OCI-LY1 (cell line): ENCODE measurements around the gene LINC00237.

Experiments
- EZH2 ChIP-seq: fragments of 200-600 bp; sonication (generic), shearing (Covaris generic); IDR thresholded peaks from 2 replicates; pipeline ENCODE4 v1.8.0; 2017; ENCODE audit warnings: borderline replicate concordance, mixed run types, mild to moderate bottlenecking, antibody characterized with exemption, low read length, moderate library complexity, mixed read lengths
- TF ChIP-seq, protein P1 (sequence below): fragments of 200-600 bp; sonication (generic), shearing (Covaris generic); IDR thresholded peaks from 2 replicates; pipeline ENCODE4 v1.5.1; 2017; ENCODE audit warnings: mild to moderate bottlenecking, antibody characterized with exemption, low read length, moderate library complexity, mixed read lengths

- TF ChIP-seq, protein P1, sequence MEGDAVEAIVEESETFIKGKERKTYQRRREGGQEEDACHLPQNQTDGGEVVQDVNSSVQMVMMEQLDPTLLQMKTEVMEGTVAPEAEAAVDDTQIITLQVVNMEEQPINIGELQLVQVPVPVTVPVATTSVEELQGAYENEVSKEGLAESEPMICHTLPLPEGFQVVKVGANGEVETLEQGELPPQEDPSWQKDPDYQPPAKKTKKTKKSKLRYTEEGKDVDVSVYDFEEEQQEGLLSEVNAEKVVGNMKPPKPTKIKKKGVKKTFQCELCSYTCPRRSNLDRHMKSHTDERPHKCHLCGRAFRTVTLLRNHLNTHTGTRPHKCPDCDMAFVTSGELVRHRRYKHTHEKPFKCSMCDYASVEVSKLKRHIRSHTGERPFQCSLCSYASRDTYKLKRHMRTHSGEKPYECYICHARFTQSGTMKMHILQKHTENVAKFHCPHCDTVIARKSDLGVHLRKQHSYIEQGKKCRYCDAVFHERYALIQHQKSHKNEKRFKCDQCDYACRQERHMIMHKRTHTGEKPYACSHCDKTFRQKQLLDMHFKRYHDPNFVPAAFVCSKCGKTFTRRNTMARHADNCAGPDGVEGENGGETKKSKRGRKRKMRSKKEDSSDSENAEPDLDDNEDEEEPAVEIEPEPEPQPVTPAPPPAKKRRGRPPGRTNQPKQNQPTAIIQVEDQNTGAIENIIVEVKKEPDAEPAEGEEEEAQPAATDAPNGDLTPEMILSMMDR: no peak
- no peak for TF ChIP-seq EZH2
Measured at GRCh38 chr20:21096321-21097043, 9.7 kb downstream of the LINC00237 start.
